KOPT-K1 (cell line): ENCODE results near the gene ACTR3.
"Not testable (repeated sequence)": the region's sequence is repeated elsewhere in the genome, so short reads cannot be mapped to it uniquely, and the experiment has no call there.

Experiments
- H3K27ac ChIP-seq: fragments of 200-600 bp; sonication (generic); 2 replicates; pipeline ENCODE4 v1.5.1; 2016; ENCODE audit warnings: antibody characterized with exemption, mild to moderate bottlenecking, low read depth, low read length; ENCODE audit not compliant: poor library complexity, severe bottlenecking
- H3K36me3 ChIP-seq: fragments of 200-600 bp; sonication (generic); 2 replicates; pipeline ENCODE4 v1.5.1; 2017; ENCODE audit warnings: antibody characterized with exemption, mild to moderate bottlenecking, low read length, moderate library complexity; ENCODE audit not compliant: insufficient read depth
- H3K9me3 ChIP-seq: fragments of 200-600 bp; sonication (generic); 2 replicates; pipeline ENCODE4 v1.5.1; 2017; ENCODE audit warnings: antibody characterized with exemption, low read length, mild to moderate bottlenecking; ENCODE audit not compliant: insufficient read depth, poor library complexity, severe bottlenecking

Gene ACTR3

DNA sequence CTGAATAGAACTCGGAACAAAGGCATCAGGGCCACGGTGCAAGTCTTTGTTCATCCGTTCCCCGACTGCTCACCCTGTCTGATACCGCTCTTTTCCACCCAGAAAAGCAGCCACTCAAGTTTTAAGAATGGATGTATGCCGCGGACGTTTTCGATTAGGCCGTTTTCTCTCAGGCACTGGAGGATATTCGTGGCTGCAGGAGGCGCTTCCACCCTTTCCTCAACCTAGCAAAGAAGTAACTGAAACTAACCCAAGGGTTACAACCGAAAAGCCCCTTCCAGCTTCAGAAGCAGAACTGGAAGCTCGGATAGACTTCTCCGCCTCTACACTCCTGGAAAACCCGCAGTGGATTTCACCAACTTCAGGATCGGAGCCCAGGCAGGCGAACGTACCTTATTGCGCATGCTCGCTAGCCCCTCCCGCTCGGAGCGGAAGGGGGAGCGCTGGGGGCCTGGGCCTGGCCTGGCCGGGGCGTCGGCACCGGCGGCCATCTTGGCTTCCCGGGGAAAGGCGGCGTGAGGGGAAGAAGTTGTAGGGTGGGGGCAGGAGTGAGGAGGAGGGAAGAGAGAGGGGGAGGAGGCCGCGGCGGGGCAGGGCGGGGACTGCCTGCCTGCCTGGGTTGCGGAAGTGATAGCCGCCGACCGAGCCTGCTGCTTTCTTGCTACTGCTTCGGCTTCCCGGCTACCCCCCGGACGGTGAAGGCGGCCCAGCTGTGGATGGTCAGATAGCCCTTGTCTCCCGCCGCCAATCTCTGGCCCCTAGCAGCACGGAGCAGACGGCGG lies at the start of gene ACTR3:
ACTR3 (plus strand) TSS at position 619 of the 782 bp plus-strand sequence. CDS start 191 bp downstream, outside the sequence.
- H3K36me3 ChIP-seq: peaks cover 17% of the 10 kb centered on the region
- peak within 1 kb of the TSS; percentile 98 for H3K27ac ChIP-seq
- no peaks in the 10 kb centered on the region for H3K9me3 ChIP-seq

DNA sequence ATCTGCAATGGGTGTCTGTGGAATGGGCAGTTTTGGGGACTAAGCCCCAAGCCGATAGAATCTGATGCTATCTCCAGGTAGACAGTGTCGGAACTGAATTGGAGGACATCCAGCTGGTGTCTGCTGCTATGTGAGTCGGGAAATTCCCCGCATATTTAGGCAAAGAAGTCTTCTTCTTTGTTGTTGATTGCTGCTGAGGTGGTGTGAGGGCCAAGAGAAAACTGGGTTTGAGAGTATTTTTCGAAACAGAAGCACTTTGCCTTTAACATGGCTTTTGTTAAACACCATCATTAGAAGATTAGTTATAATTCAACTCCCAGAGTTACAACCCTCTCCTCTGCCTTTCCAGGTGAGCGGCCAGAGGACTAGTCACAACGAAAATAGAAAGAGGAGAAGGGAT lies 49.4 kb upstream of the ACTR3 start:
- Histone ChIP-seq H3K9me3 (peaks cover under 1% of the 10 kb centered on the region), H3K36me3 (no peaks in the 10 kb centered on the region), H3K27ac (no peak overlapping the region)

DNA sequence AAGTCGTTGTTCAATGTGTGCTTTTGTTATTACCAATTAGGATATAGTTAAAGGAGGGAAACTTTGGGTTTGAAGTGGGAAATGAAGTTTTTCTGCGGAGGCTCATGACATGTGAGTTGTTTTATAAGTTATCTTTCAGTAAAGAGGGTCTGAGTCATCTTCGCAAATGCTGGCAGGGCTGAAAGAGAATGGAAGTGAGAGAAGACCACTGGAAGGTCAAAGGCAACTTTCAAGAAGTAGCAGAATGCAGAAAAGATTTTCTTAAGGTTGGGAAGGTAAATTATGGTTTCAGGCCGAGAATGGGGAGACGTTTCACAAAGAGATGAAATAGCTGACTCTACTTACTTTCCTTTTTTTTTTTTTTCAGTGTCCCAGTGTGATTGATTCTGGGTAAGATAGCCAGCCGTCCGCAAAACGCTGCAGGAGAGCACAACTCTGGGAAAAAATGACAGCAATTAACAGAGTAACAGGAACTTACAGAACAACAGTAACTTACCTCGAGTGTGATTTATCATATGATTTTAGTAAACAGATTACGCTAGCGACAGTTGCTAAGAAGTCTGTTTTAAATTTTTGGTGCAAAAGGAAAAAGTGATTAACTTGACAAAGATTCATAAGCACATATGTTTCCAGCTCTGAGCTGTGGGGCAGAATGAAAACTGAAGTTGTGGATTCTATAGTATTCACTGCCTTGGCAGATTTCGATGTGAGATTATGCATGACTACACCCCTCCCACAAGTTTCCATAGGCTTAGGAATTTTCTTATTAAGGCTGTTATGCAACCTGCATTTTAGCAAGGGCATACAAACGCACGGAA lies 46.8 kb upstream of the ACTR3 start:
- Histone ChIP-seq H3K9me3 (peaks cover 8% of the 10 kb centered on the region), H3K27ac (no peak overlapping the region), H3K36me3 (no peaks in the 10 kb centered on the region)

DNA sequence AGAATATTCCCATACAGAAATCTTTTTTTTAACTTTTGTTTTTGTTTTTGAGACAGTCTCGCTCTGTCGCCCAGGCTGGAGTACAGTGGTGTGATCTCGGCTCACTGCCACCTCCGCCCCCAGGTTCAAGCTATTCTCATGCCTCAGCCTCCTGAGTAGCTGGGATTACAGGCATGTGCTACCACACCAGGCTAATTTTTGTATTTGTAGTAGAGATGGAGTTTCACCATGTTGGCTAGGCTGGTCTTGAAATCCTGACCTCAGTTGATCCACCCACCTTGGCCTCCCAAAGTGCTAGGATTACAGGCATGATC lies 46.2 kb upstream of the ACTR3 start:
- H3K36me3 ChIP-seq, H3K27ac ChIP-seq, H3K9me3 ChIP-seq: not testable (repeated sequence)

DNA sequence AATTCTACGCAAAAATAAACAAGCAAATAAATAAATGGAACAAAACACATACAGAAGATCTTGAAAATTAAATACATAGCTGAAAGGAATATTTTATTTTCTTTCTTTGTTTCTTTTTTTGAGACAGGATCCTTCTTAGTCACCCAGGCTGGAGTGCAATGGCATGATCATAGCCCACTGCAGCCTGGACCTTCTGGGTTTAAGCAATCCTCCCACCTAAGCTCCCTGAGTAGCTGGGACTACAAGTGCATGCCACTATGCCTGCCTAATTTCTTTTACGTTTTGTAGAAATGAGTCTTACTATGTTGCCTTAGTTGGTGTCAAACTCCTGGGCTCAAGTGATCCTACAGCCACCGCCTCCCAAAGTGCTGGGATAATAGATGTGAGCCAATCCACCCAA lies 44.6 kb upstream of the ACTR3 start:
- Histone ChIP-seq H3K27ac (no peak overlapping the region), H3K9me3 (peaks cover 8% of the 10 kb centered on the region), H3K36me3 (no peaks in the 10 kb centered on the region)

DNA sequence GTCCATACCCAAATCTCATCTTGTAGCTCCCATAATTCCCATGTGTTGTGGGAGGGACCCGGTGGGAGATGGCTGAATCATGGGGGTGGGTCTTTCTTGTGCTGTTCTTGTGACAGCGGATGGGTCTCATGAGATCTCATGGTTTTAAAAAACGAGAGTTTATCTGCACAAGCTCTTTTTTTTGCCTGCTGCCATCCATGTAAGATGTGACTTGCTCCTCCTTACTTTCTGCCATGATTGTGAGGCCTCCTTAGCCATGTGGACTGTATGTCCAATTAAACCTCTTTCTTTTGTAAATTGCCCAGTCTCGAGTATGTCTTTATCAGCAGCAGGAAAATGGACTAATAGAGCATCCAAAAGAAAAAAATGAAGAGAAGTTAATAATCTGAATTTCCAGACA lies 44.1 kb upstream of the ACTR3 start:
- not testable (repeated sequence) for H3K27ac ChIP-seq, H3K9me3 ChIP-seq, H3K36me3 ChIP-seq

DNA sequence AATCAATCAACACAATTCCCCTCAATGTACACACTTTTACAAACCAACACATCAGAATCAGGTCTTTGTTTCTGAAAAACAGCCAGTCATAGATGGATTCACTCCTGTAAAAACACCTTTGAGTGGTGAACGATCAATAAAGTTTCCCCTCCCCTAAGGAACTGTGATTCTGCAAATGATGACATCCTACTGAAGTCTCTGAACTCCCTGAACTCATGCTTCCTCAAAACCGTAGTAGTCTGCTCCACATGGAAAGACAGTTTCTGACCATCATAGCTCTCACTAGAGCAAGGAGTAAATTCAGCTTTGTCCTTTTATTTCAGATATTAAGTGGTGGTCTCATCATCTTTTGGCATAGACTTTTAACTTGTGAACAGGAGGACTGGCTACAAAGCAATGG lies 43.5 kb upstream of the ACTR3 start:
- H3K27ac ChIP-seq: no peak overlapping the region
- peaks cover 8% of the 10 kb centered on the region for H3K9me3 ChIP-seq
- H3K36me3 ChIP-seq: no peaks in the 10 kb centered on the region

DNA sequence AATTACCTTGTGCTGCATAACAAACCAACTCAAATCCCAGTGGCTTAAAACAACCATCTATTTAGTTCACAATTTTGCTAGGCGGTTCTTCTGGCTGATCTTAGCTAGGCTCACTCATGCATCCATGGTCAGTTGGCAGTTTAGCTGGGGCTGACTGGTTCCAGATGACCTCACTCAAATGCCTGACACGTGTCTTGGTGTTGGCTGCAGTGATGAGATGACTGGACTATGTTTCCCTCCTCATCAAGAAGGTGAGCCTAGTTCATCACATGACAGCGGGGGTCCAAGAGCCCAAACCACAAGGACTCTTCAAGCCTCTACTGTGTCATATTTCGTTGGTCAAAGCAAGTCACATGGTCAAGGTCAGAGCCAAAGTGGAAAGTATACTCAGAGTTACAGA lies 42.7 kb upstream of the ACTR3 start:
- Histone ChIP-seq H3K36me3 (no peaks in the 10 kb centered on the region), H3K27ac (no peak overlapping the region), H3K9me3 (peaks cover 8% of the 10 kb centered on the region)

DNA sequence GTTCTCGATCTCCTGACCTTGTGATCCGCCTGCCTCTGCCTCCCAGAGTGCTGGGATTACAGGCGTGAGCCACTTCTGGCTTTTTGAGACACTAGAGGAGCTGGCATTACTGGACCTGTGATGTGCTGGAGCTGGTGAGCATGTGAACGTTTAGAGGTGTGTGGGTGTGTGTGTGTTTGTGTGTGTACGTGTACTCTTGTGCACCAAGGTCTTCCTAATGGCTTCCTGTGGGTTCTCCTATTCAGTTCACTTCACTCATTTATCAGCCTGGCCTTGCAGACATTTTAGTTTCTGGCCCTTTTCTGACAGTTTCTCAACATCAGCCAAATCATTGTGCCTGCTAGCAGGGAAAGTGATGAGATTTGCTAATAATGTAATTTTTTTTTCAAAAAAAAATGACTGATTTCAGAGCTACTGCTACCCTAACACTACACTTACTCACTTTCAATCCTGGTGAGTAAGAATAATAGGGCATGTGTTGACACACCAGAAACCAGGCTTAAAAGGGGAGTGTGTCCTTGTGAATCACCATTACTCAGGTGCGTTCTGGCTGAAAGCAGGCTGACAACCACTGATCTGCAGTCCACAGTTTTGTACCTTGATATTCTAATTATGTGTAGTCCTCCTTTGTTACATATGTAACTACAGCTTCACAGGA lies 41.0 kb upstream of the ACTR3 start:
- Histone ChIP-seq H3K36me3 (no peaks in the 10 kb centered on the region), H3K27ac (no peak overlapping the region), H3K9me3 (peaks cover 8% of the 10 kb centered on the region)

DNA sequence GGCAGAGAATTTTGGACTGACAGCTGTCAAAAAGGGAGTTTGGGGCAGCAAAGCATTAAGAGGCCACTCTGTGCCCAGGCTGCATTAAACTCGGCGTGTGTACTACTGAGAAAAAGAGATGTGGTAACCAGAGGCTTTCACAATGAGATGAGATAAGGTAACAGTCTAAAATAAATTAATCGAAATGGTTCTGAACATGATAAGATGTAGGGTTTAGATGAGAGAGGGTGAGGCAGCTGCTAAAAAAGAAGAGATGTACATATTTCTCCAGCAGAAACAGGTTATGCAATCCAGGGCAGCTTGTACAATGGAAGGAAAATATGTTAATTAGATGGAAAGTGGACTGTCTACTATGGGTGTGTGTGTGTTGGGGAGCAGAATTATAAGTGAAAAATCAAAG lies 39.2 kb upstream of the ACTR3 start:
- no peaks in the 10 kb centered on the region for H3K36me3 ChIP-seq
- H3K27ac ChIP-seq: no peak overlapping the region
- peaks cover 5% of the 10 kb centered on the region for H3K9me3 ChIP-seq

DNA sequence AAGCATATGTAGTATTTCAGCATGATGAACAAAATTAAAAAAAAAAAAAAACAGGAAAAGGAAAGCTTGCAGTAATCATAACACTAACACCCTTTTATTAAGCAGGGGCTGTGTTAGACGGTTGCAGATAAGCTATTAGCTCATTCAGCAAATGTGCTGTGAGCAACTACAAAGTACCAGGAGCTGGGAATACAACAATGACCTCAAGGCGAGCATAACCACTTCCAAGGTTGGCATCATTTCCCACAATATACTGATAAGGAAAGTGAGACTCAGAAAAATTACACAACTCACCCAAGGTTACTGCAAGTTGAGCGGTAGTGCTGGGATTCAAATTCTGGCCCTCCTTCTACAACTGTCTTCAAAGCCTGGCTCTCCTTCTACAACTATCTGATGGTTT lies 38.2 kb upstream of the ACTR3 start:
- H3K36me3 ChIP-seq: no peaks in the 10 kb centered on the region
- H3K9me3 ChIP-seq: no peaks in the 10 kb centered on the region
- H3K27ac ChIP-seq: no peak overlapping the region

DNA sequence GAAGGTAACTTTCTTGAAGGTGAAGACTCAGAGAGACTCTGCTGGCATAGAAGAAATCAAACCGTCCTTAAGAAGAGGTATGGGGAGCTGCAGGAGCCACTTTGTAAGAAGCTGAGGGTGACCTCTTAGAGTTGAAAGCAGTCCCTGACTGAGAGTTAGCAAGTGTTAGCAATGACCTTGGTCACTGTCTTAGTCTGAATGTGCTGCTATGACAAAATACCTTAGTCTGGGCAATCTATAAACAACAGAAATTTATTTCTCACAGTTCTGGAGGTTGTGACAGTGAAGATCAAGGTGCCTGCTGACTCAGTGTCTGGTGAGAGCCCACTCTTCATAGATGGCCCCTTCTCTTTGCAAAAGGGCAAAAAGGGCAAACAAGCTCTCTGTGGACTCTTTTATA lies 35.7 kb upstream of the ACTR3 start:
- Histone ChIP-seq H3K36me3 (no peaks in the 10 kb centered on the region), H3K9me3 (no peaks in the 10 kb centered on the region), H3K27ac (no peak overlapping the region)

DNA sequence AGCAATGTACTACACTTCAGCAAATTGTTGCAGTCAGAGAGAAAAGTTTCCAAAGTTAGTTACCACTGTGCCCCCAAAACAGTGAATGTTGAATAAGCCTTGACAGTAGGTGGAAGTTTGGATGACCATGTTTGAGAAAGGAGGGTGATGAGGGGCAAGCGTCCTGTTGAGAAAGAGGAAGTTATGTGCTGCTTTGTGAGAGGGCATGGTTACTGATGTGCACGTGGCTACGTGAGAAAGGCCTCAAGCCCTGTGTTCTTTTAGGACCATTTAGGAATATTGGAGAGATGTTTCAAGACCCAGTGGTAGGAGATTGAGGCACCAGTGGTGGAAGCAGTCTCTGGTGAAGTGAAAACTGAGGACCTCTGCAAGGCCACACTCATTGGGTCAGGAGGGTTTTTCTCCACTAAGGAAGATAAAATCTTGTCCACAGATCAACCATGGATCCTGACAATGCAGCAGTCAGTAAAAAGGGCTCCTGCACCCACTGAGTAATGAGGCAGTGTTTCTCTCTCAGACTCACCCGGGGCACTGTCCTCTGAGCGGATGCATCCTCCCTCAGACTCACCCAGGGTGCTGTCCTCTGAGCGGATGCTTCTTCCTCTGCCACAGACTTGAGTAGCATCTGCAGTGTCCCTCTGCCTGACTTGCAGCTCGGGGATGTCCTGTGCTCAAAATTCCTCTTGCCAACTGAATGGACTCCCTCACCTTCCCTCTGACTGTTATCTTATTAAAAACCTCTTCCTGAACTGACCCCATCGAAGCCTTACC lies 34.7 kb upstream of the ACTR3 start:
- Histone ChIP-seq H3K9me3 (no peaks in the 10 kb centered on the region), H3K27ac (no peak overlapping the region), H3K36me3 (no peaks in the 10 kb centered on the region)

DNA sequence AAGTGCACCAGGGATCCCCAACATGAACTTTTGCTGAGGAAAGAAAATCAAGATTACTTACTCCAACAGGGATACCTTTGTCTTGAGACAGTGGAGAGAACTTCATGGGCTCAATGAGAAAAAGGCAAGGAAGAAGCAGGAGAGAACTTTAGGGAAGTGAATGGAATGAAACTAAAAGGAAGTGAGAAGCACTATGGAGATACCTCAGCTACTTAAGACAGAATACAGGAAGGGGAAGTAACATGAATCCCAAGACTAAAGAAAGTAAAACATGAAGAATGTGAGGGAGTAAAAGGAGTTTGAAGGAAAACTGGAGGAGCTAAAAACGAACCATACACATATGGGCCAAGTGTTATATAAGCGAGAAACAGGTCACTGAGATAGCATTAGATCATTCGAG lies 32.4 kb upstream of the ACTR3 start:
- no peaks in the 10 kb centered on the region for H3K9me3 ChIP-seq
- no peaks in the 10 kb centered on the region for H3K36me3 ChIP-seq
- H3K27ac ChIP-seq: no peak overlapping the region

DNA sequence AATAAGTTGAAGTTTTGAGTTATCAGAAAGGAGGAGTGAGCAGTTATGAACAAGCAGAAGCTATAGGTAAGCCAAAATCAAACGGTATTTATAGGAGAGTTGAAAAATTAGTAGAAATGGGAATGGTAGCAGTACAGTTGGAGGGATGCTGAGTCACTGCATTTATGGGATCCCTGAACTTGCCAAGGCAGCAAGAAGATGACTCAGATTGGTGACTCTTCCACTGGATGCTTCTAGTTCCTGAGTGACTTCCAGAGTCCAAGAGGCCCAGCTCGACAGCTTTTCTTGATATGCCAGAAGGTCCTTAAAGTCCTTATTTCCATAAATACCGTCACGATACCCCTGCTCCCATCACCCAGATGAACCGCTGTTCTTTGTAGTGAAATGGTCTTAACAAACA lies 31.1 kb upstream of the ACTR3 start:
- no peaks in the 10 kb centered on the region for H3K36me3 ChIP-seq
- H3K9me3 ChIP-seq: no peaks in the 10 kb centered on the region
- H3K27ac ChIP-seq: no peak overlapping the region
